ENCODE measurements around the gene ZNF19.

Gene ZNF19

GRCh38 chr16:71423865-71424264, 65.3 kb downstream of the ZNF19 start:
- H3K4me3 ChIP-seq (ENCODE audit: insufficient read depth, low read depth, low read length, poor library complexity, severe bottlenecking), result no peak overlapping the region
- H3K4me1 ChIP-seq (ENCODE audit: control insufficient read depth, insufficient read depth, low read length, poor library complexity, severe bottlenecking), result no peaks in the 10 kb centered on the region
- H3K27me3 ChIP-seq (replicated peaks; ENCODE audit: control insufficient read depth, insufficient read depth, low read length, poor library complexity, severe bottlenecking), result peaks cover 4% of the 10 kb centered on the region
- no peak overlapping the region for H3K27ac ChIP-seq (ENCODE audit: insufficient read depth, low read length, poor library complexity, severe bottlenecking)
- DNase-seq, result no peak
- no peaks in the 10 kb centered on the region for H3K36me3 ChIP-seq (ENCODE audit: control insufficient read depth, insufficient read depth, low read length)
- no peaks in the 10 kb centered on the region for H3K9me3 ChIP-seq (ENCODE audit: control insufficient read depth, low read length)

Data from effector memory CD4-positive, alpha-beta T cell (primary cell).